ENCODE results near the gene ATP2C1.
A peak's percentile ranks its signal among the peaks of the same experiment; 100 is the strongest.
"Not testable (repeated sequence)": the region's sequence is repeated elsewhere in the genome, so short reads cannot be mapped to it uniquely, and the experiment has no call there.

ATP2C1 gene

DNA sequence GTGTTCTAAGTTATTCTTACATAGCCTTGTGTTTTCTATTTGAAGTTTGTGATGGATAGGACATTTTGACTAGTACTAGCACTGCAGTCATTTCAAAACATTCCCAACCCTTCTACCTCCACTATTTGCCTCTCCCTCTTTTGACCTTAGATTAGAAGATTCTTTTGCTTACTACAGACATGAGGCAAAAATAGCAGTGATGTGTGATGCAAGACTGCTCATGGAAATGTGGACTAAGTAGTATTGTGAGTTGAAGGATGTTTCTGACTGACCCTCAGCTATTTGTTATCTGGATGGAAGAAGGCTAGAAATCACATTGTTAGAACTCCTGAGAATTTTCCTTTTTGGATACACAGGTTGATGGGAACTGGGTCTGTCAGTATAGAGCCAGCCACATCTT is 45.9 kb downstream of the ATP2C1 start:
- DNase-seq: no peak

- no peak for DNase-seq
Observed at GRCh38 chr3:130941793-130942192, 47.9 kb downstream of the ATP2C1 start.

DNA sequence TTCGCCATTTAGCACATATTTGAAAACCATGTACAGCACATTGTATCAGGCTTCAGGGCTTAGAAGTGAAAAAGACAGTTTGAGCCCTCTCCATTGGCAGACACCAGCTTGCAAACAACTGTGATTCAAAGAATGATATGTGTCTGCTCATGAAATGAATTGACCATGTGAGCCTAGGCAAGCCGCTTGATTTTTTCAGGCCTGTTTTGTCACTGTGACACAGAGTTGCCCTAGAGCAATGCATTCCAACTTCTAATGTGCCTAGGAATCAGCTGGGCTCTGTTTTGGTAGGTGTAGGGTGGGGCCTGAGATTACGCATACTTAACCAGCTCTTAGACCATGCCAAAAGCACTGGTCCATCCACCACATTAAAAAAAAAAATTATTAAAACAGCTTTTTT is 53.0 kb downstream of the ATP2C1 start:
- no peak for DNase-seq

- no peak for DNase-seq
Observed at GRCh38 chr3:130948001-130948773, 54.3 kb downstream of the ATP2C1 start.

DNA sequence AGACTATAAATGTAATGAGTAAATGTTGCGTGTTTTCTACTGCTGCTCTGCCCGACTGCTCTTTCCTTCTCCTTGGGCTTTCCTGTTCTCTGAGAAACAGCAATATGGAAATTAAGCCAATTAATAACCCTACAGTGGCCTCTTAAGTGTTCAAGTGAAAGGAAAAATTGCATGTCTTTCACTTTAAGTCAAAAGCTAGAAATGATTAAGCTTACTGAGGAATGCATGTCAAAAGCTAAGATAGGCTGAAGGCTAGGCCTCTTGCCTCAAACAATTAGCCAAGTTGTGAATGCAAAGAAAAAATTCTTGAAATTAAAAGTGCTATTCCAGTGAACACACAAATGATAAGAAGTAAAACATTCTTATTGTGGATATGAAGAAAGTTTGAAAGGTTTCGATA is 55.0 kb downstream of the ATP2C1 start:
- no peak for DNase-seq

- no peak for DNase-seq
Observed at GRCh38 chr3:130950124-130950523, 56.2 kb downstream of the ATP2C1 start.

- no peak for DNase-seq
Observed at GRCh38 chr3:130950641-130951040, 56.8 kb downstream of the ATP2C1 start.

DNA sequence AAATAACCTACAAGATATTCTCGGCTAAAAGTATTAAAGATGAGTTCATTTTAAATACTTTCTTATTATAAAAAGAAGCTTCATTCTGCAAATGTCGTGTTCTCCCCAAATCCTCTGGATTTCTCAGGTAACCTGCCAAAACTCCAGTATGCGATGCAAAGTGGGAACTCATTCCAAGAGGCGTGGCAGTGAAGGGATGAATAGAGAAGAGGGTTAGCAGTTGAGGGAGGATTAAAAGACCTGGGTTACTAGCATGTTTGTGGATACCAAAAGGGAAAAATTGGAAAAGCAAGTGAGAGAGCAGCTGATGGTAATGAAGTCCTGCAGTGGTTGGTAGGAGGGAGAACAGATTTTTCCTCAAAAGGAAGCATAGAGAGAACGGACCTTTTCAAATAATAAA is 61.6 kb downstream of the ATP2C1 start:
- DNase-seq: no peak

- DNase-seq: no peak
Observed at GRCh38 chr3:130956281-130956680, 62.4 kb downstream of the ATP2C1 start.

GRCh38 chr3:130956721-130957120 is 62.8 kb downstream of the ATP2C1 start:
- DNase-seq: no peak

- no peak for DNase-seq
Observed at GRCh38 chr3:130960139-130960795, 66.4 kb downstream of the ATP2C1 start.

GRCh38 chr3:130961458-130961857 is 67.6 kb downstream of the ATP2C1 start:
- no peak for DNase-seq

DNA sequence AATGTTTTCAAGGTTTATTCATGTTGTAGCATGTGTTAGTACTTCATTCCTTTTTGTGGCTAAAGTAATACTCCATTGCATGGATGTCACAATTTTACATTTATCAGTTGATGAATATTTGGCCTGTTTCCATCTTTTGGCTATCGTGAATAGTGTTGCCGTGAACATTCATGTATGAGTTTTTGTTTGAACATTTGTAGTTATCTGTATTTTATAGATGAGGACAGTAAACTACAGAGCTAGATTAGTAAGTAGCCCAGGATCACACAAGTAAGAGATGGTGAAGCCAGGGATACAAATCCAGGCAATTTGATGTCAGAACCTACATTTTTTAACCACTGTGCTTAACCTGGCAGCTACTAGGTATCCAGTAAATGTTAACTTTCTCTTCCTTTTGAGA is 69.6 kb downstream of the ATP2C1 start:
- DNase-seq: no peak

GRCh38 chr3:130963878-130964277 is 70.0 kb downstream of the ATP2C1 start:
- peak in 5 of 56 donors; percentile 0 to 5 (median 2) for DNase-seq

GRCh38 chr3:130967281-130967680 is 73.4 kb downstream of the ATP2C1 start:
- DNase-seq: no peak

- no peak for DNase-seq
Observed at GRCh38 chr3:130968221-130968620, 74.3 kb downstream of the ATP2C1 start.

DNA sequence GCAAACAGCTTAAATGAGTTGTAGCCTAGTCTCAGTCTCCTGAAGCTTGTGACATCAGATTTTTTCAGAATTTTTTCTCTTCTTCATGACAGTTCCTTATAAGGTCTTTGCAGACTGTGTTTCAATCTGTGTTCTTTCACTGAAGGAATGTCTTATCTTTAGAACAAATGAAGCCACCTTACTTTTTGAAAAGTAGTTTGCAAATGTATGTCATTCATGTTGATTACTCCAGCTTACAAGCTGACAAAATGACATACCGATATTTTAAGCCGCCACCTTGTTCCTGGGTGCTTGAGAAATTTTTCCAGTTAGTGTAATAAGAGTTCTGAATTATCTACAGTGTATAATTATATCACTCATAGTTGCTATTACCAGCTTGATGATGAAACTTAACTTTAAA is 75.7 kb downstream of the ATP2C1 start:
- no peak for DNase-seq

DNA sequence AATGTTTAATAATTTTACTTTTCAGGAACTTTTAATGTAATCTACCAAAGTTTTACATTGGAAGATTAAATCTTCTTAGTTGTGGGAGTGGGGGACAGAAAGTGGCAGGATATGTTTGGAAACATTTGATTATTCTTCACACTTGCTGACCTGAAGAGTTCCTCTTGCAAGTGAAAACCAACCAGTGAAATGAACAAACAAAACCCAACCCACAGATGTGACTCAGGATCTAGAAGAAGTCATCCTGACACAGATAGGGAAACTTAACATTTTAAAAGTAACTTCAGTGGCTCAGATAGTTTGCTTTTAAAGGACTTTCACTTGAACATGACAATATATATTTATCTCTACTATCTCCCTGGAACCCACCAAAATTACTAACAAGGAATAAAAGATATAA is 77.3 kb downstream of the ATP2C1 start:
- DNase-seq: no peak

- not testable (repeated sequence) for DNase-seq
Observed at GRCh38 chr3:130972592-130972991, 78.7 kb downstream of the ATP2C1 start.

GRCh38 chr3:130973406-130973805 is 79.5 kb downstream of the ATP2C1 start:
- DNase-seq: no peak

- DNase-seq: no peak
Observed at GRCh38 chr3:130974201-130974600, 80.3 kb downstream of the ATP2C1 start.

- no peak for DNase-seq
Observed at GRCh38 chr3:130975251-130975650, 81.4 kb downstream of the ATP2C1 start.

- no peak for DNase-seq
Observed at GRCh38 chr3:130976706-130977105, 82.8 kb downstream of the ATP2C1 start.

Data from amygdala (tissue), 56 donors.